ENCODE measurements around the gene ATP13A5.

The ATP13A5 gene

GRCh38 chr3:193230610-193231009, 147.9 kb downstream of the ATP13A5 start:
- no peak for DNase-seq
- Mint-ChIP-seq H3K27ac (no peak overlapping the region), H3K36me3 (ENCODE audit: insufficient read depth) (no peaks in the 10 kb centered on the region), H3K27me3 (peaks cover 5 to 12% of the 10 kb centered on the region in 2 donors), H3K4me3 (no peak overlapping the region), H3K4me1 (ENCODE audit: low read depth in 2 of 2) (no peaks in the 10 kb centered on the region), H3K9me3 (no peaks in the 10 kb centered on the region)
- no peak for ATAC-seq (replicated peaks)

- no peak for ATAC-seq (replicated peaks)
These were observed 148.6 kb downstream of the ATP13A5 start for GRCh38 chr3:193229851-193230420.

GRCh38 chr3:193228206-193228605, 150.3 kb downstream of the ATP13A5 start:
- H3K9me3 Mint-ChIP-seq: no peaks in the 10 kb centered on the region
- peaks cover 0 to 12% of the 10 kb centered on the region in 2 donors for H3K27me3 Mint-ChIP-seq
- no peak overlapping the region for H3K27ac Mint-ChIP-seq
- no peaks in the 10 kb centered on the region for H3K4me1 Mint-ChIP-seq (ENCODE audit: low read depth in 2 of 2)
- no peak overlapping the region for H3K4me3 Mint-ChIP-seq
- ATAC-seq (replicated peaks) (no peak), DNase-seq (no peak)
- no peaks in the 10 kb centered on the region for H3K36me3 Mint-ChIP-seq (ENCODE audit: insufficient read depth)

More at GRCh38 chr3:193229851-193230420, 148.6 kb downstream of the ATP13A5 start:
- DNase-seq: no peak
- H3K36me3 Mint-ChIP-seq (ENCODE audit: insufficient read depth): no peaks in the 10 kb centered on the region
- H3K4me1 Mint-ChIP-seq (ENCODE audit: low read depth in 2 of 2): no peaks in the 10 kb centered on the region
- peaks cover 5 to 12% of the 10 kb centered on the region in 2 donors for H3K27me3 Mint-ChIP-seq
- no peak overlapping the region for H3K27ac Mint-ChIP-seq
- no peak overlapping the region for H3K4me3 Mint-ChIP-seq
- no peaks in the 10 kb centered on the region for H3K9me3 Mint-ChIP-seq

- no peak overlapping the region for H3K4me3 Mint-ChIP-seq
These were observed 153.0 kb downstream of the ATP13A5 start for GRCh38 chr3:193225302-193226125.

More at GRCh38 chr3:193225302-193226125, 153.0 kb downstream of the ATP13A5 start:
- DNase-seq (no peak), ATAC-seq (replicated peaks) (no peak)
- no peaks in the 10 kb centered on the region for H3K9me3 Mint-ChIP-seq
- no peaks in the 10 kb centered on the region for H3K36me3 Mint-ChIP-seq (ENCODE audit: insufficient read depth)
- no peak overlapping the region for H3K27ac Mint-ChIP-seq
- H3K4me1 Mint-ChIP-seq (ENCODE audit: low read depth in 2 of 2): no peaks in the 10 kb centered on the region
- peaks cover 0 to 12% of the 10 kb centered on the region in 2 donors for H3K27me3 Mint-ChIP-seq

Measured in effector memory CD8-positive, alpha-beta T cell (primary cell).